T-helper 2 cell treated with Interferon-gamma antibody and Interleukin-4, amounts not matched to agents 100 ng/mL and 5 ng/mL, for 36 hours (primary cell): ENCODE measurements around the gene GPNMB. TPM values are rescaled to one million over a fixed set of nuclear protein-coding genes. Genes with fewer than 3 reads are reported as not detected.
"Not testable (repeated sequence)": the region's sequence is repeated elsewhere in the genome, so short reads cannot be mapped to it uniquely, and the experiment has no call there.

Experiments
- intact Hi-C: fragments of 100-400 bp; cut with micrococcal nuclease; formaldehyde crosslinking; loops from one replicate; pipeline ENCODE4 v1.15.1; 2023
- total RNA-seq: library from RNA; stranded (reverse); gene quantifications from 2 replicates; pipeline ENCODE4 v1.2.3, GENCODE V29; 2022

The GPNMB gene
- total RNA-seq, result 0.73 and 0.82 TPM in 2 replicates

- intact Hi-C loops, result no loop called here
Measured at GRCh38 chr7:23246555-23246954, at the start of gene GPNMB. Gene GPNMB, plus strand, starts transcription at chr7:23246775. Its CDS starts 83 bp downstream, at chr7:23246858.

DNA sequence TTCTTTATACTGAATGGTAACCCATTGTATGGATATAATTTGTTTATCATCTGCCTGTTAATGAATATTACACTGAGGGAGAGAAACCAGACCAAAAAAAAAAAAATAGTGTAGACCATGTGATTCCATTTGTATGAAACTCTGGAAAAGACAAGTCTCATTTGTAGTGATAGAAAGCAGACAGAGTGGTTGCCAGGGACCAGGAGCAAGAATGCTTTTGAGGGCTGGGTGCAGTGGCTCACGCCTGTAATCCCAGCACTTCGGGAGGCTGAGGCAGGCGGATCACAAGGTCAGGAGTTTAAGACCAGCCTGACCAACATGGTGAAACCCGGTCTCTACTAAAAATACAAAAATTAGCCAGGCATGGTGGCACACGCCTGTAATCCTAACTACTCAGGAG is 48.8 kb upstream of the GPNMB start:
- intact Hi-C loops, result not testable (repeated sequence)

GRCh38 chr7:23200331-23200730 is 46.2 kb upstream of the GPNMB start:
- intact Hi-C loops, result no loop called here

GRCh38 chr7:23204241-23204640 is 42.3 kb upstream of the GPNMB start:
- intact Hi-C loops, result no loop called here

DNA sequence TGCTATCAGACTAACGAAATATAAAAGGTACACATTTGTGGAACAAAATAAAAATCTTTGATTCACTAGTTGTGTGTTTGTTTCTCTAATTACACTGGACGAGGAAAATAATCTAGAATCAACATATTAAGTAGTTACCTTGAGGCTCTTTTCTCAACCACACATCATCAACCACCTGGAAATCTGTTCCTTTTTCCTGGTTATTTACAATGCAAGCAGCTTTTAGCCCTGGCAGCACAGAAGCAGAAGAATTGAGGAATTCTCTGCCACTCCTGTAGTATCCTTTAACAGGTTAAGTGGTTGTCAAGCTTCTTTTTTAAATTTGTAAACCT is 41.0 kb upstream of the GPNMB start:
- intact Hi-C loops, result no loop called here

- intact Hi-C loops, result no loop called here
Measured at GRCh38 chr7:23205909-23206767, 40.4 kb upstream of the GPNMB start.

DNA sequence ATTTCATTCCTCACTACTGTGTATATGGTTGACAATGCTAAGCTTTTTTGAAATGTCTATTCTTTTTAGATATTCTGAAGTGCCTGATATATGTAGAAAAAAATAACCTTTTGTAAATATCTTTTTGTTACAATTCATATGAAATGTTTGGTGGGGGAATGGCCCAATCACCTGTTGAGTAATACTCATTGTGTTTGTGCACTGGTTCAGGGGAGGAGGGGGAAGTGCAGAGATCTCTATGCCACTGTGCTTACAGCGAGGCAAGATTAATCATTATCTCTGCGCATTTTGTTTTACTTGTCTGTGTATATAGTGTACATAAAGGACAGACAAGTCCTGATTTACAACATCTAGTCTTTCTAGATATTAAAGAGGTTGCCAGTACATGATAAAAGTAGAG is 39.6 kb upstream of the GPNMB start:
- intact Hi-C loops, result no loop called here

GRCh38 chr7:23207884-23208283 is 38.7 kb upstream of the GPNMB start:
- intact Hi-C loops, result no loop called here

DNA sequence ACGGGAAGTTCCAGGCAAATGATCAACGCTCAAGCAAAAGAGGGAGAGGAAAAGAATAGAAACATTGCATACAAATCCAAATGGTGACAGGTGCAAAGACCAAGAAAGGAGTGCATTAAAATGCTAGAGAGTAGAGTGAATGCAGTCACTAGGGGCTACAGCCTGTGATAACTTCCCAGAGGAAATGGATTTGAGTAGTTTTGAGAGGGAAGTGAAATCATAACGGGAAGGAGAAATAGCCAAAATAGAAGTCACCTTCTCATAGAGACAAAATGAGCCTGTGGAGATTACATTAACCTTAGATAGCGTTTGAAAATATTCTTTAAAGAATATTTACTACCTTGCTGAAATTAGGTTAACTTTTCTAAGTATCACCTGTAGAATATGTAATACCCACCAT is 38.3 kb upstream of the GPNMB start:
- intact Hi-C loops, result no loop called here

- intact Hi-C loops, result no loop called here
Measured at GRCh38 chr7:23210506-23210905, 36.1 kb upstream of the GPNMB start.

DNA sequence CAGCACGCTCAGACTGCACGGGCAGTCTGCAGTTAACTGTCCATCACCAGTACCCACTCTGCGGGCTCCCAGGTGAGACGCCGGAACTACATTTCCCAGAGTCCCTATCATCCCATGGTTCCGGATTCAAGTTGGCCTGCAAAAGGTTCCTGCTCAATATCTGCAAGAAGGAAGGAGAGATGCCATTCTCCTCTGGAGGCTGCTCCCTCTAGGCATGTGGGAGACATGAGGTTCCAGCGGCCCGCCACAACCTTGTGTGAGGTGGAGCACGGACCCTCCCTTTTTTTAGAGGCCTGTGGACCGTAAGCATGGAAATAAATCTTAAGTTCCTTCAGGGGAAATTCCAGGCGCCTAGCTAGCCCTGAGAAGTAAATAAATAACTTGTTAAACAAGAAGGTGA is 35.0 kb upstream of the GPNMB start:
- intact Hi-C loops, result no loop called here

GRCh38 chr7:23212395-23212794 is 34.2 kb upstream of the GPNMB start:
- intact Hi-C loops, result no loop called here

DNA sequence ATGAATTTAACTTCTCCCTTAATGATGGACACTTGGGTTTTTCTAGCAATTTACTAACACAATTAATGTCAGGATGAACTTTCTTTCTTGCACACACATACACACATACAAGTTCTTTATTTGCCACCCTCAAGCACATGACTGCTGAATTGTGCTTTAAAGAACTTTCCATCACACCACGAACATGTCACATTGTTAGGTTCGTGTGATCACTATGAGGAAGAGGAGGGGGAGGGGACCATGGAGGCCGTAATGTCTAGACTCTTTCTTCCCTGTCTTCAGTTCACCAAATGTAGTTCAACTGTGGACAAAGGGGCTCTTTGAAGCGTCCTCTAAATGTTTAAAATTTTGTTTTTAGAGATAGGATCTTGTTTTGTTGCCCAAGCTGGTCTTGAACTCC is 33.7 kb upstream of the GPNMB start:
- intact Hi-C loops, result no loop called here

- intact Hi-C loops, result no loop called here
Measured at GRCh38 chr7:23213755-23214154, 32.8 kb upstream of the GPNMB start.

GRCh38 chr7:23214423-23214822 is 32.2 kb upstream of the GPNMB start:
- intact Hi-C loops, result no loop called here

DNA sequence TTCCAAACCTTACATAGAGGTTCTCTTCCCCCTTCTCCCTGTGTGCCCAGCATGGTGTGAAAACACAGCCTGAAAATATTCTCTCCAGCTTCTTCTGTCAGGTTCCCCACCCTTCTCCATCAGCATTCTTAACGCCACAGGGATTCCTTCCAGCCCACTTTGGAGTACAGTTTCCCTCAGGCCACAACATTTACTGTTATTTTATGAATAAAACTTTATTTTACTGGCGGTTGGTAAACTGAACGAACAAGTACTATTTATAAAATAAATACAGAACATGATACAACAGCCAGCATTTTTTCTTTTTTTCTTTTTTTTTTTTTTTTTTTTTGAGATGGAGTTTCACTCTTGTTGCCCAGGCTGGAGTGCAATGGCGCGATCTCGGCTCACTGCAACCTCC is 31.6 kb upstream of the GPNMB start:
- intact Hi-C loops, result no loop called here

DNA sequence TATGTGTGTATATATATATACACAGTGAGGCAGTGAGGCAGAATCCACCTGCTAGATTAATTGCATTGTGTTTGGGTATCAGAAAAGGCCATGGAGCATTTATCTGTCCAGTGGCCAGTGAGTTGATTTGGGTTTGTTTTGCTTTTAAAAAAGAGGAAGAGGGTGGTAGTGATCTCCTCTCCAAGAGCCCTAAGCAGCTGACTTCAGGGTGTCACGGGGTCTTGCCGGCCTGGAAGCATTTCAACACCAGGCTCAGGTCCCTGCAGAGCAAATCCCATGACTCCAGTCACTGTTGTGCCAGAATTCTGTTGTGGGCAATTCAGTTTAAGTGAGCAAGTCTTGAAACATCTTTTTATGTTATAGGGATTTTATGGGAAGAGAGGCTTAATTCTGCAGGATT is 30.6 kb upstream of the GPNMB start:
- intact Hi-C loops, result no loop called here

DNA sequence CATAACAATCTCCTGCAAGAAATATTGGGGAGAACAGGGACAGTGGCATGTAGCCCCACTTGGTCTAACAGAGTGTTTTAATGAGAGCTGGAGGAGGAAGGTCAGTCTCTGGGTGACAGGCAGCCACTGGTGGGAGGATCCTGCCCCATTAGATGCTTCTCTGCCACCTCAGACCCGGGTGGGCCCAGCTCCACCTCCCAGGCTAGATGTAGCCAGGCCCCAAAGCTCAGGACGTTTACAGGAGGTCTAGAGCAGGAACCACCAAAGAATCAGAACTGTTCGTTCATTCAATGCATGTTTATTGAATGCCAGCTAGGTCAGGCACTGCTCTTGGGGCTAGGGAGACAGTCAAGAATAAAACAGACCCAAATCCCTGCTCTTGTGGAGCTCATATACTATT is 28.4 kb upstream of the GPNMB start:
- intact Hi-C loops, result no loop called here

DNA sequence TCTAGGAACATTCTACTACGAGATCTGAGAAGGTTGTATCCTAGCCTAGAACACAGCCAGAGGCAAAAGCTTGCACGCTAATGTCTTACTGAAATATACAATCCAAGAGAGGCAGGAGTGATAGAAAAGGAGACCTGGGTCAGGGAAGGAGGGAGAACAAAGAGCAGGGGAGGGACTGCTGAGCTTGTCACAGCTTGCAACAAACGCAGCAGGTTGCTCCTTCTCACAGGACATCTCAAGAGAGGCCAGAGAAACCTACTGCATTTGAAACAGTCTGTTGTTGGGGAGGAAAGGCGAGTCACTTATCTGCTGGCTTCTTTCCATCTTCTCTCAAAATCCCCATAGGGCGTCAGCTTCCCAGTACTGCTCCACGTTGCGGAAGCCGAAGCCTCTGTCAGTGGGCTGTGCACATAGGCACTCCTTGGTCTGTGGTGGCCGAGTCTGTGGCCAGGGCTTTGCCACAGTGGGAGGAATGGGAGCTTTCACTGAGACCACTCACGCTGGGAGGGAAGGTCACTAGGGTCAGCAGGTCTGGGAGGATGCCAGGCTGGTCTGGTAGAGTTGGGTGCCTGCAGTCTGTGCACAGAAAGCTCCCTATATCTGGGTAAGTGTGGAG is 25.8 kb upstream of the GPNMB start:
- intact Hi-C loops, result no loop called here

- intact Hi-C loops, result no loop called here
Measured at GRCh38 chr7:23222439-23223030, 24.0 kb upstream of the GPNMB start.

DNA sequence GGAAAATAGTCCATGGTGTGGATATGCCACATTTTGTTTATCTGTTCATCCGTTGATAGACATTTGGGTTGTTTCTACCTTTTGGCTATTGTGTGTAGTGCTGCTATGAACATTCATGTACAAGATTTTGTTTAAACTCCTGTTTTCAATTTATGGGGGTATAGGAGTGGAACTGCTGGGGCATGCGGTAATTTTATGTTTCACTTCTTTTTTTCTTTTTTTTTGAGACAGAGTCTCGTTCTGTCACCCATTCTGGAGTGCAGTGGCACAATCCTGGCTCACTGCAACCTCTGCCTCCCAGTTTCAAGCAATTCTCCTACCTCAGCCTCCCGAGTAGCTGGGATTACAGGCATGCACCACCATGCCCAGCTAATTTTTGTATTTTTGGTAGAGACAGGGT is 22.2 kb upstream of the GPNMB start:
- intact Hi-C loops, result not testable (repeated sequence)

DNA sequence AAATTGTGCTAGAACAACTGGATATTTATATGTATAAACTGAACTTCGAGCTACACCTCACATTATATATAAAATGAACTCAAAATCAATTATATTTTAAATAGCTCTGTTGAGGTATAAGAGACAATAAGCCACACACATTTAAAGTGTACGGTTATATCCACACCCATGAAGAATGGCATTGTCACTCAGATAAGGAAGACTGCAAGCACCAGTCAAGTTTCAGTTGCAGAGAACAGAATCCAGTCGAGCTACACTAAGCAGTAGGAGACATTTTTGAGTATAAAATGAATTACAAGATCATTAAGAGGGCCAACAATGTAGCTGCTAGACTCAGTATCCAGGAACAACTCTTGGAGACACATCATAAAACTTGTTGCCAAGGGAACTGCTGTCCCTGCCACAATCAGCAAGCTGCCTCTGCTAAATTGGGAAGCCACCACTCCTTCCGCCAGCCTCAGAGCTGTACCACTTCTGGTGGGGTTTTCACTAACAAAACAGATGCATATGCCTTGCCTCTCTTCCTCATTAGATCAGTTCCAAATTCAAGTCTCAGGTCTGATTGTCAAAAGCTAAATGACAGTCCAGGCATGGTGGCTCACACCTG is 19.6 kb upstream of the GPNMB start:
- intact Hi-C loops, result no loop called here
